ENCODE data around the gene EIF2S2.

EIF2S2 gene

GRCh38 chr20:34047010-34047687 lies 64.9 kb downstream of the EIF2S2 start:
- Histone ChIP-seq H3K9me3 (ENCODE audit: control extremely low read depth in 1 of 5, control insufficient read depth in 4 of 5, insufficient read depth in 2 of 5, low read depth in 1 of 5, low read length in 4 of 5) (no peaks in the 10 kb centered on the region), H3K27ac (ENCODE audit: insufficient read depth in 1 of 2, low read depth in 1 of 2, low read length in 2 of 2, poor library complexity in 1 of 2, severe bottlenecking in 2 of 2) (no peak overlapping the region), H3K36me3 (ENCODE audit: control insufficient read depth in 4 of 4, insufficient read depth in 4 of 4, low read length in 3 of 4) (peaks cover 3 to 35% (median 11%) of the 10 kb centered on the region in 4 experiments), H3K4me3 (ENCODE audit: control insufficient read depth in 1 of 7, extremely low read depth in 1 of 7, insufficient read depth in 4 of 7, low read depth in 2 of 7, low read length in 6 of 7) (no peak overlapping the region), H3K4me1 (ENCODE audit: control extremely low read depth in 1 of 4, control insufficient read depth in 4 of 4, insufficient read depth in 4 of 4, low read length in 3 of 4) (peaks cover 2 to 9% (median 6%) of the 10 kb centered on the region in 4 experiments), H3K27me3 (replicated peaks in 2 of 5; ENCODE audit: control insufficient read depth in 4 of 5, insufficient read depth in 5 of 5, low read length in 4 of 5) (no peaks in the 10 kb centered on the region)
- CTCF ChIA-PET = interaction anchor here (0.7 to 1.9 kb wide), 4 partner anchors 9 to 133 kb away, joined by 3 to 11 read pairs (median 4); no protein-coding TSS in a partner anchor
- POLR2A ChIA-PET = no interaction called here
- DNase-seq = no peak
- 88% methylated on average over 3 of the region's 7 CpGs for WGBS (ENCODE audit: insufficient coverage)

- Histone ChIP-seq H3K4me3 (ENCODE audit: control insufficient read depth in 1 of 7, extremely low read depth in 1 of 7, insufficient read depth in 4 of 7, low read depth in 2 of 7, low read length in 6 of 7) (no peak overlapping the region), H3K27me3 (replicated peaks in 2 of 5; ENCODE audit: control insufficient read depth in 4 of 5, insufficient read depth in 5 of 5, low read length in 4 of 5) (no peaks in the 10 kb centered on the region), H3K36me3 (ENCODE audit: control insufficient read depth in 4 of 4, insufficient read depth in 4 of 4, low read length in 3 of 4) (peaks cover 3 to 35% (median 11%) of the 10 kb centered on the region in 4 experiments), H3K4me1 (ENCODE audit: control extremely low read depth in 1 of 4, control insufficient read depth in 4 of 4, insufficient read depth in 4 of 4, low read length in 3 of 4) (peaks cover 2 to 12% (median 9%) of the 10 kb centered on the region in 4 experiments), H3K27ac (ENCODE audit: insufficient read depth in 1 of 2, low read depth in 1 of 2, low read length in 2 of 2, poor library complexity in 1 of 2, severe bottlenecking in 2 of 2) (no peak overlapping the region), H3K9me3 (ENCODE audit: control extremely low read depth in 1 of 5, control insufficient read depth in 4 of 5, insufficient read depth in 2 of 5, low read depth in 1 of 5, low read length in 4 of 5) (no peaks in the 10 kb centered on the region)
- CTCF ChIA-PET = interaction anchor here (1.3 to 1.9 kb wide), 2 partner anchors 12 to 23 kb away, joined by 3 to 11 read pairs; no protein-coding TSS in a partner anchor
- 71% methylated on average over 1 of the region's 5 CpGs for WGBS (ENCODE audit: insufficient coverage)
- POLR2A ChIA-PET = no interaction called here
- DNase-seq = no peak
These were observed 65.9 kb downstream of the EIF2S2 start for GRCh38 chr20:34045930-34046725.

GRCh38 chr20:34045294-34045693 lies 66.7 kb downstream of the EIF2S2 start:
- 20% methylated on average over 2 of the region's 2 CpGs for WGBS (ENCODE audit: insufficient coverage)
- no peak for DNase-seq
- Histone ChIP-seq H3K4me3 (ENCODE audit: control insufficient read depth in 1 of 7, extremely low read depth in 1 of 7, insufficient read depth in 4 of 7, low read depth in 2 of 7, low read length in 6 of 7) (no peak overlapping the region), H3K9me3 (ENCODE audit: control extremely low read depth in 1 of 5, control insufficient read depth in 4 of 5, insufficient read depth in 2 of 5, low read depth in 1 of 5, low read length in 4 of 5) (no peaks in the 10 kb centered on the region), H3K27me3 (replicated peaks in 2 of 5; ENCODE audit: control insufficient read depth in 4 of 5, insufficient read depth in 5 of 5, low read length in 4 of 5) (no peaks in the 10 kb centered on the region), H3K27ac (ENCODE audit: insufficient read depth in 1 of 2, low read depth in 1 of 2, low read length in 2 of 2, poor library complexity in 1 of 2, severe bottlenecking in 2 of 2) (no peak overlapping the region), H3K4me1 (ENCODE audit: control extremely low read depth in 1 of 4, control insufficient read depth in 4 of 4, insufficient read depth in 4 of 4, low read length in 3 of 4) (peaks cover 2 to 12% (median 9%) of the 10 kb centered on the region in 4 experiments), H3K36me3 (ENCODE audit: control insufficient read depth in 4 of 4, insufficient read depth in 4 of 4, low read length in 3 of 4) (peaks cover 3 to 35% (median 11%) of the 10 kb centered on the region in 4 experiments)
- POLR2A ChIA-PET = no interaction called here
- CTCF ChIA-PET = interaction anchor here (0.6 to 1.3 kb wide), 3 partner anchors 11 to 1467 kb away, joined by 3 read pairs; no protein-coding TSS in a partner anchor

- Histone ChIP-seq H3K36me3 (ENCODE audit: control insufficient read depth in 4 of 4, insufficient read depth in 4 of 4, low read length in 3 of 4) (peaks cover 3 to 35% (median 9%) of the 10 kb centered on the region in 4 experiments), H3K9me3 (ENCODE audit: control extremely low read depth in 1 of 5, control insufficient read depth in 4 of 5, insufficient read depth in 2 of 5, low read depth in 1 of 5, low read length in 4 of 5) (no peaks in the 10 kb centered on the region), H3K27ac (ENCODE audit: insufficient read depth in 1 of 2, low read depth in 1 of 2, low read length in 2 of 2, poor library complexity in 1 of 2, severe bottlenecking in 2 of 2) (no peak overlapping the region), H3K4me1 (ENCODE audit: control extremely low read depth in 1 of 4, control insufficient read depth in 4 of 4, insufficient read depth in 4 of 4, low read length in 3 of 4) (peaks cover 2 to 12% (median 9%) of the 10 kb centered on the region in 4 experiments), H3K4me3 (ENCODE audit: control insufficient read depth in 1 of 7, extremely low read depth in 1 of 7, insufficient read depth in 4 of 7, low read depth in 2 of 7, low read length in 6 of 7) (no peak overlapping the region), H3K27me3 (replicated peaks in 2 of 5; ENCODE audit: control insufficient read depth in 4 of 5, insufficient read depth in 5 of 5, low read length in 4 of 5) (no peaks in the 10 kb centered on the region)
- POLR2A ChIA-PET = no interaction called here
- no peak for DNase-seq
- CTCF ChIA-PET = interaction anchor here (1.5 to 2.1 kb wide), 2 partner anchors 25 to 54 kb away, joined by 3 to 6 read pairs; no protein-coding TSS in a partner anchor
These were observed 69.0 kb downstream of the EIF2S2 start for GRCh38 chr20:34043025-34043424.

- peaks cover 2 to 14% (median 9%) of the 10 kb centered on the region in 4 experiments for H3K4me1 ChIP-seq (ENCODE audit: control extremely low read depth in 1 of 4, control insufficient read depth in 4 of 4, insufficient read depth in 4 of 4, low read length in 3 of 4)
- POLR2A ChIA-PET = interaction anchor here (0.7 kb wide), 1 partner anchor 10 kb away, joined by 3 read pairs; no protein-coding TSS in a partner anchor
- H3K9me3 ChIP-seq (ENCODE audit: control extremely low read depth in 1 of 5, control insufficient read depth in 4 of 5, insufficient read depth in 2 of 5, low read depth in 1 of 5, low read length in 4 of 5) = no peaks in the 10 kb centered on the region
- H3K27me3 ChIP-seq (replicated peaks in 2 of 5; ENCODE audit: control insufficient read depth in 4 of 5, insufficient read depth in 5 of 5, low read length in 4 of 5) = no peaks in the 10 kb centered on the region
- H3K4me3 ChIP-seq (ENCODE audit: control insufficient read depth in 1 of 7, extremely low read depth in 1 of 7, insufficient read depth in 4 of 7, low read depth in 2 of 7, low read length in 6 of 7) = no peak overlapping the region
- CTCF ChIA-PET = interaction anchor here (2.1 kb wide), 1 partner anchor 26 kb away, joined by 6 read pairs; no protein-coding TSS in a partner anchor
- H3K27ac ChIP-seq (ENCODE audit: insufficient read depth in 1 of 2, low read depth in 1 of 2, low read length in 2 of 2, poor library complexity in 1 of 2, severe bottlenecking in 2 of 2) = no peak overlapping the region
- DNase-seq = peak in 2 of 3 donors; percentile 77 to 89
- peaks cover 0 to 28% (median 5%) of the 10 kb centered on the region in 4 experiments for H3K36me3 ChIP-seq (ENCODE audit: control insufficient read depth in 4 of 4, insufficient read depth in 4 of 4, low read length in 3 of 4)
- WGBS (ENCODE audit: insufficient coverage) = 83% methylated on average over 2 of the region's 4 CpGs
These were observed 69.8 kb downstream of the EIF2S2 start for GRCh38 chr20:34042262-34042661.

- no peak overlapping the region for H3K4me3 ChIP-seq (ENCODE audit: control insufficient read depth in 1 of 7, extremely low read depth in 1 of 7, insufficient read depth in 4 of 7, low read depth in 2 of 7, low read length in 6 of 7)
- H3K9me3 ChIP-seq (ENCODE audit: control extremely low read depth in 1 of 5, control insufficient read depth in 4 of 5, insufficient read depth in 2 of 5, low read depth in 1 of 5, low read length in 4 of 5) = no peaks in the 10 kb centered on the region
- ChIA-PET CTCF (interaction anchor here (2.1 kb wide), 1 partner anchor 27 kb away, joined by 6 read pairs; no protein-coding TSS in a partner anchor), POLR2A (no interaction called here)
- no peak overlapping the region for H3K27ac ChIP-seq (ENCODE audit: insufficient read depth in 1 of 2, low read depth in 1 of 2, low read length in 2 of 2, poor library complexity in 1 of 2, severe bottlenecking in 2 of 2)
- no peaks in the 10 kb centered on the region for H3K27me3 ChIP-seq (replicated peaks in 2 of 5; ENCODE audit: control insufficient read depth in 4 of 5, insufficient read depth in 5 of 5, low read length in 4 of 5)
- DNase-seq = no peak
- 100% methylated on average over 2 of the region's 4 CpGs for WGBS (ENCODE audit: insufficient coverage)
- H3K36me3 ChIP-seq (ENCODE audit: control insufficient read depth in 4 of 4, insufficient read depth in 4 of 4, low read length in 3 of 4) = peaks cover 0 to 25% (median 5%) of the 10 kb centered on the region in 4 experiments
- H3K4me1 ChIP-seq (ENCODE audit: control extremely low read depth in 1 of 4, control insufficient read depth in 4 of 4, insufficient read depth in 4 of 4, low read length in 3 of 4) = peaks cover 7 to 24% (median 14%) of the 10 kb centered on the region in 4 experiments
These were observed 70.8 kb downstream of the EIF2S2 start for GRCh38 chr20:34041226-34041625.
